Mucosa of descending colon (tissue), 3 donors: Measurements from ENCODE around the gene GRB10. TPM values are rescaled to one million over a fixed set of nuclear protein-coding genes. Genes with fewer than 3 reads are reported as not detected.

Experiments
- ATAC-seq: fragments of 200-7000 bp; cut with Tn5 transposase; one replicate; pipeline ENCODE4 v1.9.1; 2020; ENCODE audit warnings: mild to moderate bottlenecking, moderate library complexity
- DNase-seq, 3 donors: peaks; one replicate each; pipeline ENCODE4 v3.0.0-alpha.2; 2020
- H3K36me3 ChIP-seq: fragments of 200-600 bp; one replicate; pipeline ENCODE4 v1.8.0; 2021; ENCODE audit warnings: low read depth, mild to moderate bottlenecking
- H3K4me1 ChIP-seq: fragments of 200-600 bp; one replicate; pipeline ENCODE4 v1.8.0; 2021; ENCODE audit warnings: low read depth, mild to moderate bottlenecking
- H3K4me3 ChIP-seq: fragments of 200-600 bp; one replicate; pipeline ENCODE4 v1.8.0; 2021; ENCODE audit warnings: mild to moderate bottlenecking
- H3K9me3 ChIP-seq: fragments of 200-600 bp; one replicate; pipeline ENCODE4 v1.8.0; 2021; ENCODE audit warnings: mild to moderate bottlenecking
- intact Hi-C, 2 donors: fragments of 100-400 bp; cut with DNase I in 1 of 2; cut with micrococcal nuclease in 1 of 2; formaldehyde crosslinking; loops; one replicate each; pipeline versions ENCODE4 v1.11.0 to v1.11.1; 2022; cut with DNase I, micrococcal nuclease
- total RNA-seq, 3 donors: library from RNA; stranded (reverse); fragmentation: NEBNext Ultra II Directional in 2 of 3; extraction: Animal tissue kit (Norgen Biotek cat#: 25700) in 2 of 3; gene quantifications; one replicate each; pipeline versions ENCODE4 v1.2.1 to v1.2.4, GENCODE V29; 2021 to 2023
- TF ChIP-seq, protein P1 (sequence below): fragments of 200-600 bp; IDR thresholded peaks from one replicate; pipeline ENCODE4 v1.8.0; 2022; ENCODE audit warnings: antibody characterized with exemption, mild to moderate bottlenecking
- donor health status: DM: no; HTN: no; CAD: no; lungs with moderate emphysema.
- donor health status: DM: no; HTN: no; CAD: no.
- donor health status: DM: no; HTN: yes; CAD: no.

GRB10 gene
- total RNA-seq, 3 donors from 2014 or later, result 9.4 to 56.8 (median 13.0) TPM

DNA sequence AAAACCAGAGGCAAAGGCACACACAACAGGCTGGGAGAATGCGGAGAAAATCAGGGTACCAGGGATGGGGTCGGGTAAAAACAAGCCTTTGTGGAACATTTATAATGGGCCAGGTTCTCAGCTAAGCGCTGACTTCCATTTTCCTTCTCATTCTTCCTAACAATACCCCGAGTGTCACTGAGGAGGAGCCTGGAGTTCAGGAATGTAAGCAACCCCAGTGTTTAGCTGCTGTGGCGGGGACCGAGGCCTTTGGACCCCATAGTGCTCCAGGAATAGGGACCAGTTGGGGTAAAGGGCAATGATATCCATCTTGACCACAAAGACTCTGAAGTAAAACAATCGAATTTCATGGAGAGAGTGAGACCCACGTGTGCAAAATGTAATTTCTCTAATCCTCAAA, 34.2 kb downstream of the GRB10 start:
- intact Hi-C loops, result no loop called here
- DNase-seq, result no peak
- Histone ChIP-seq H3K4me3 (no peak overlapping the region), H3K4me1 (no peaks in the 10 kb centered on the region), H3K36me3 (no peaks in the 10 kb centered on the region), H3K9me3 (no peaks in the 10 kb centered on the region)
- ATAC-seq, result no peak
- TF ChIP-seq, protein P1, sequence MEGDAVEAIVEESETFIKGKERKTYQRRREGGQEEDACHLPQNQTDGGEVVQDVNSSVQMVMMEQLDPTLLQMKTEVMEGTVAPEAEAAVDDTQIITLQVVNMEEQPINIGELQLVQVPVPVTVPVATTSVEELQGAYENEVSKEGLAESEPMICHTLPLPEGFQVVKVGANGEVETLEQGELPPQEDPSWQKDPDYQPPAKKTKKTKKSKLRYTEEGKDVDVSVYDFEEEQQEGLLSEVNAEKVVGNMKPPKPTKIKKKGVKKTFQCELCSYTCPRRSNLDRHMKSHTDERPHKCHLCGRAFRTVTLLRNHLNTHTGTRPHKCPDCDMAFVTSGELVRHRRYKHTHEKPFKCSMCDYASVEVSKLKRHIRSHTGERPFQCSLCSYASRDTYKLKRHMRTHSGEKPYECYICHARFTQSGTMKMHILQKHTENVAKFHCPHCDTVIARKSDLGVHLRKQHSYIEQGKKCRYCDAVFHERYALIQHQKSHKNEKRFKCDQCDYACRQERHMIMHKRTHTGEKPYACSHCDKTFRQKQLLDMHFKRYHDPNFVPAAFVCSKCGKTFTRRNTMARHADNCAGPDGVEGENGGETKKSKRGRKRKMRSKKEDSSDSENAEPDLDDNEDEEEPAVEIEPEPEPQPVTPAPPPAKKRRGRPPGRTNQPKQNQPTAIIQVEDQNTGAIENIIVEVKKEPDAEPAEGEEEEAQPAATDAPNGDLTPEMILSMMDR, result no peak

DNA sequence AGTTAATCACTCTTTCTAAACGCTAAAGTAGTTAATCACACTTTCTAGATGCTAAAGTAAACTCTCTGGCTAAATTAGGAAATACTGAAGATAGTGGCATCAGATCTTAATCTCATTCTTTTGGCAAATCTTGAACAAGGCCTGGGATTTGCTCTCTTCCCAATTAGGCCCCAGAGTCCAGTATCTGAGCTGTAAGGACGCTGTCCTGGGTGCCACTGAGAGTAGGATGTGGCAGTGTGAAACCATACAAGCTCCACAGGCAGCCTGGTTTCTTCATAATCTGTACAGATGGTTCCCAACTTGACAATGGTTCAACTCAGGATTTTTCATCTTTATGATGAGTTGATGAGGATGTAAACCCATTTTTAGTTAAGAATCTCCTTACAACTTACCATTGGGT, 36.9 kb downstream of the GRB10 start:
- Histone ChIP-seq H3K9me3 (no peaks in the 10 kb centered on the region), H3K36me3 (no peaks in the 10 kb centered on the region), H3K4me1 (no peaks in the 10 kb centered on the region), H3K4me3 (no peak overlapping the region)
- TF ChIP-seq, protein P1, result no peak
- intact Hi-C loops, result no loop called here
- ATAC-seq (no peak), DNase-seq (no peak)

GRCh38 chr7:50745336-50745735, 37.4 kb downstream of the GRB10 start:
- TF ChIP-seq, protein P1, result no peak
- intact Hi-C loops, result no loop called here

DNA sequence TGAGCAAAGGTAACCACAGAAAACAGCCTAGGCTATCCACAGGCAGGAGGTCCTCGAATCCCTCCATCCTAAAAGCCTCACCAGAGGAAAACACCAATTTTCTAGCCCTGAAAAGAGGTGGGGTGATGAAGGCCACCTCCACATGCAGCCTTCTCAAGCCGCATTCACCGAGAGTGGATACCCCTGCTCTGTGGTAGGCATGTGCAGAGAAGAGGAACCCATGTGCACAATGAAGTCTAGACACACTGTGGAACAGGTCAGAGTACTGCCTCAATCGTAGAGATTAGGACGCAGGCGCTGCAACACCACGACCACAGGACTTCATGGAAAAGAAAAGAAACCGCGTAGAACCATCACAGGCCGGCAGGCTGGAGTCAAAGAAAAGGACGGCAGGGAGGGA, 38.8 kb downstream of the GRB10 start:
- Histone ChIP-seq H3K36me3 (no peaks in the 10 kb centered on the region), H3K9me3 (no peaks in the 10 kb centered on the region), H3K4me1 (no peaks in the 10 kb centered on the region), H3K4me3 (no peak overlapping the region)
- ATAC-seq (no peak), DNase-seq (no peak)
- intact Hi-C loops, result no loop called here
- TF ChIP-seq, protein P1, result no peak

More at GRCh38 chr7:50745336-50745735, 37.4 kb downstream of the GRB10 start:
- ATAC-seq, result no peak
- Histone ChIP-seq H3K36me3 (no peaks in the 10 kb centered on the region), H3K4me3 (no peak overlapping the region), H3K4me1 (no peaks in the 10 kb centered on the region), H3K9me3 (no peaks in the 10 kb centered on the region)
- DNase-seq, result no peak

DNA sequence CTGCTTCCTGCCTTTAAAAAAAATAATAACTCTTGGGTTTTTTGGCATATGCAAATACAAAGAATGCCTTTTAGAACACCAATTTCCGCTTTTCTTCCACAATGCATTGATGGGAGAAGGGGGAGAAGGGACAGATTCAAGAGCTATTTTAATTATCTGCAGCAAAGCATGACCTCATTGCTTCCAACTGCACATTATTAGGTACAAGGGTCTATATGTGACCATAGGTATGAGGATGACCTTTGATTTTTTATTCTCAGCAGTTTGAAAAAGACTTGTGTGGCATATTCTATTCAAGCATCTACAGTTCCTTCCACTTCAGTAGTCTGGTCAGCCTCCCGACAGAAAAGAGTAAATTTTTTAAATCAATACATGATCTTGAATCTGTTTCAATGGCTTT, 39.7 kb downstream of the GRB10 start:
- ATAC-seq (no peak), DNase-seq (no peak)
- TF ChIP-seq, protein P1, result no peak
- intact Hi-C loops, result no loop called here
- Histone ChIP-seq H3K36me3 (no peaks in the 10 kb centered on the region), H3K9me3 (no peaks in the 10 kb centered on the region), H3K4me3 (no peak overlapping the region), H3K4me1 (no peaks in the 10 kb centered on the region)

DNA sequence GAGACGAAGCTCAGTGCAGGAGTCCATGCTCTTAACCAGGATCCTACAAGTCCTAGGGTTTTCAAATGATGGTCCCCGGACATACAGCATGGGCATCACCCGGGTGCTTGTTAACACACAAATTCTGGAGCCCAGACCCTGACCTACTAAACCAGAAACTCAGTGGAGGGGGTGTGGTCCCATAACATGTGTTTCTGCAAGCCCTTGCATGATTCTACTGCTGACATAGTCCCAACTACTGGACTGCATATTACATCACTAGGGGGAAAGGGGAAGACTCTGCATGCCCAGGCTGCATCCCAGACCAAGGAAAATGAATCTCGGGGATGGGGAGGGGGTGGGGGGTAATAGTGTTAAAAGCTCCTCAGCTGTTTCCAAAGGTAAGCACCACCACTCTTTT, 40.3 kb downstream of the GRB10 start:
- Histone ChIP-seq H3K4me1 (no peaks in the 10 kb centered on the region), H3K36me3 (no peaks in the 10 kb centered on the region), H3K9me3 (no peaks in the 10 kb centered on the region), H3K4me3 (no peak overlapping the region)
- DNase-seq (no peak), ATAC-seq (no peak)
- intact Hi-C loops, result no loop called here
- TF ChIP-seq, protein P1, result no peak
